ENCODE measurements around the gene VAV3.

The VAV3 gene

DNA sequence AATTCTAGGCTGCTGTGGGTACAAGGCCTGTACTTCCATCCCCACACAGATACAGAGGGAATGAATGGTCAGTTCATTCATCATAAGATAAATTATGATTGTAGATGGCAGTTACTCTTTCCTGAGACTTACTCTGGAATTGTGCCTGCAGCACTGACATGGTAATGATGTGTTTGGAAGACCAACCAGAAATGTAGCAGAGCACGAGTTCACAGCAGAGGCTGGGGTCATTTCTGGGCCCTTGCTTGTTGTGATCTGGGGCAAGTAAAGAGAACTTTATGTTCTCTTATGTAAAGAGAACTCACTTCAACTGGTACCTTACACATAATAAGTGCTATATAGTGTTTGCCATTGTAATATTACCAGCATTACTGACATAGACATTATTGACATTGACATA is 412.2 kb downstream of the VAV3 start:
- DNase-seq: no peak

DNA sequence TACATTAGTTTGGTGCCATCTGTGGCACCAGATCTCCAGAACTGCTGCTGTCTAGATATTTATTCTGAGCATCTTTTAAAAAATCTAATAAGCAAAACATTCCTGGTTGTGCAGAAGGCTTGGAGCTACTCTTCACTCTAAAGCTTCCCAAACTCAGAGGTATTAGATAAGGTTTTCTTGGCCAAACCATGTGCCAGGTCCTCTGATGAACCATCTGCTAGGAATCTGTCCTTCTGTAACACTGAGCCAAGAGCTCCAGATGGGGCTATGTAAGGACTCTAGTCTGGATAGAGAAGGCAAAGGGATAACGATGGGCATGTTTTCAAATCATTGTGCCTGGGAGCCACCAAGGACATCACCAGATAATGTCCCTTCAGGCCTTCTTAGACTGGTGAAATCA is 413.5 kb downstream of the VAV3 start:
- no peak for DNase-seq

DNA sequence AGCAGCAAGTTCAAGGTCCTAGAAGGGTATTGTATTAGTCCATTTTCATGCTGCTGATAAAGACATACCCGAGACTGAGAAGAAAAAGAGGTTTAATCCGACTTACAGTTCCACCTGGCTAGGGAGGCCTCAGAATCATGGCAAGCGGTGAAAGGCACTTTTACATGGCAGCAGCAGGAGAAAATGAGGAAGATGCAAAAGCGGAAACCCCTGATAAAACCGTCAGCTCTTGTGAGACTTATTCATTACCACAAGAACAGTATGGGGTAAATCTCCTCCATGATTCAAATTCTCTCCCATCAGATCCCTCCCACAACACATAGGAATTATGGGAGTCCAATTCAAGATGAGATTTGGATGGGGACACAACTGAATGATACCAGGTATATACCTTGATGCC is 414.6 kb downstream of the VAV3 start:
- DNase-seq: no peak

DNA sequence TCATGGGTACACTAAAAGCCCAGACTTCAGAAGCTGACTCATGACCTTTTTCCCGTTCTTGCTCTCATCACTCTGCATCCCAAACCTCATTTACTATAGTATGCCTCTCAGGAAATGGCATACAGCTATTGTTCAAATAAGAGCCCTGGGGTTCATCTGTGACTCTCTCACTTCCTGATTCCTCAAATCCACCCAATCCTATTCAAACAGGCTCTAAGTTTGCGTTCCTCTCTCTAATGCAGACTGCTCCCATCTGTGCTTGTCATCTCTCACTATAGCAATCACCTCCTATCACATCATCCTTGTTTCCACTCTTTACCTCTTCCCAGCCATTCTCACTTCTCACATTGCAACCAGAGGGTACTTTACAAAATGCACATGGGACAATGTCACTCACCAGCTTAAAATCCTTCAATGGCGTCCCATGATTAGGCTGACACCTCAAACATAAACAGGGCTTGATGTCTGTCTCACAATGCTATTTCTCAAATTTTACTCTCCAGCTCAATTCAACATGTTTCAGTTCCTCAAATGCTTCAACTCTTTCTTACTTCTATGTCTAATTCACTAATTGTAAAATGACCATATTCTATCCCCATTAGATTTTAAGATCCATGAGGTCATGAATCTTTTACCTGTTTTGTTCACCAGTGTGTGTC is 415.7 kb downstream of the VAV3 start:
- DNase-seq: no peak

DNA sequence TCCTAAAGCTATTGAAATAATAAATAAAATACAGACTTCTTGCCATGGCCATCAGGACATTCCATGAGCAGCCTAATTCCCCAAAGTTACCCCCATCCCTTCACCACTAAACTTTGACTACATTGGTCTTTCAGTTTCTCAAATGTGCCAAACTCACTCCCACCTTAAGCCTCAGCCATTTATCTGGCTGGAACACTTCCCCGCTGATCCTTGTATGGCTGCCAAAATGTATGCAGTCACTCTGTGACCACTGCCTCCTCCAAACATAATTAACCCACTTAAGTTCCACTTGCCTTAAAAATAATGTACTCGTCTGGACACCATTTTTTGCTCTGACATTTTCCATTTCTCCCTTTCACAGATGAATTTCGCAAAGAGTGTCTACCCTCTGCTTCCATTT is 416.7 kb downstream of the VAV3 start:
- no peak for DNase-seq

- peak; percentile 44 for DNase-seq
Observed at GRCh38 chr1:107547363-107548155, 417.4 kb downstream of the VAV3 start.

- DNase-seq: no peak
Observed at GRCh38 chr1:107546576-107546975, 418.4 kb downstream of the VAV3 start.

GRCh38 chr1:107545879-107546278 is 419.1 kb downstream of the VAV3 start:
- no peak for DNase-seq

- peak; percentile 12 for DNase-seq
Observed at GRCh38 chr1:107545056-107545577, 419.9 kb downstream of the VAV3 start.

GRCh38 chr1:107544285-107544684 is 420.7 kb downstream of the VAV3 start:
- no peak for DNase-seq

GRCh38 chr1:107541412-107541811 is 423.6 kb downstream of the VAV3 start:
- DNase-seq: no peak

DNA sequence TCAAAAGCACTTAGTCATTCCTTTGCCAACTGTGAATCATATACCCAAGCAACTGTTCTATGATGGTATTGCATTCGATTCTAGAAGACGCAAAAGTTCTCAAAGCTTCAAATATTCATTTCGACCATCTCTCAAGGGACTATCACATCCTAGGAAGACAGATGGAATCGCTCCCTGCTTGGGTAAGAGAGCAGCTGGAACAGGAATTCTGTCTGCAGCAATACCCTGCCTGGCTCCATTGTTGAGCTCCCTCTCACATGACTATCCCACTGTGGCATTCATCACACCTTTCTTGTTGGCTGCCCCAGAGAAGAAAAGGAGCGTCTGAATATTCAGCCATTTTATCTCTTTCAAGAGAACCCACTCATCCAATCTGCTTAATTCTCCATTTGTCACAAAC is 426.5 kb downstream of the VAV3 start:
- no peak for DNase-seq

DNA sequence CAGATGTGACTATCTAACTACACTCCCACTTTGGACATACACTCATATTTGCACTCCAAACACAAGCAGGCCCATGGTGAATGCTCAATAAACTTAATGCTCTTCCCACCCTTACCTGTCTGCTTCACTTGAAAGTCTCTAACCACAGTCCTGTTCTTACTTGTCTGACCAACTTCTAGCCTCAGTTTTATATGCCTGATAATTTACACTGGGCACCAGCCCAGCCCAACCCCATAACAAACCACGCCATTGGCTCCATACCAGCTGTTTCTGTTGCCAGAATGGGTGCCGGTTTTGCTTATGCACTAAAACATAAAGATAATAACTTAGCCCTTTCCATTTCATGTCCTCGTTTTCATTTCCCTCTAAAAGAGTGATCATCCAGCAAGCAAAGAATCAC is 428.7 kb downstream of the VAV3 start:
- DNase-seq: no peak

GRCh38 chr1:107535091-107535490 is 429.9 kb downstream of the VAV3 start:
- DNase-seq: no peak

DNA sequence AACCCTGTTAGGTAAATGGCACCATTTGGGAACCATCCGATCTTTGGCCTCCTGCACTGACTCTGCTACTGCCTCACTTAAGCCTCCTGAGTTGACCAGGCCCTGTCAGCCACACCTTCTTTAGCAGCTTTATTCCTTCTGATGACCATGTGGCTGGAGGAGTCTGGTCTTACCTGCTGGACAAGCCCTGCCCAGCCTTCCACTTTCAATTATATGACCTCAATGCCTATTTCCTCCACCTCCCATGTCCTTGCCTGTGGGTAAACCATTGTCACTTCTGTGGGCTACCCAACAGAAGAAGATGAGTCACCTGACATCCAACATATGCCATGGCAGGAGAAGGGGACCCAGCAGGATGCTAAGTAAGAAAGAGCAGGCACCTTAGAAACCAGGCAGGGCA is 430.3 kb downstream of the VAV3 start:
- DNase-seq: no peak

- DNase-seq: no peak
Observed at GRCh38 chr1:107533436-107533835, 431.5 kb downstream of the VAV3 start.

GRCh38 chr1:107532318-107532717 is 432.7 kb downstream of the VAV3 start:
- no peak for DNase-seq

- DNase-seq: no peak
Observed at GRCh38 chr1:107531065-107531908, 433.7 kb downstream of the VAV3 start.

DNA sequence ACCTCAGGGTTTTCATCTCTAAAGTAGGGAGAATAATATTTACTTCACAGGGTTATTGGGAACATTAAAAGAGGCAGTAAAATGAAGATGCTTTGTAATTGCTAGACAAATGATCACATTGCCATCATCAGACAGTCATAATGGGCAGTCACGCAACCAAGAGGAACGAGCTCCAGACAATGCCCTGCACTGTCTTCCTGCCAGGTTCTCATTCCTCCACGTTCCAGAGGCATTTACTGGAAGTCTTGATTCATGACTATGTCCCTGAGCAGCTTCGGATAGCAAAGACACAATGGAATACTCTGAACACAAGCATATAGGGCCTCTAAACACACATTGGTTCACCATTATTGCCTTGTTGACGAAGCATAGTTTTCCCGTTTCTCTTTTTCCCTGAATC is 434.4 kb downstream of the VAV3 start:
- DNase-seq: no peak

DNA sequence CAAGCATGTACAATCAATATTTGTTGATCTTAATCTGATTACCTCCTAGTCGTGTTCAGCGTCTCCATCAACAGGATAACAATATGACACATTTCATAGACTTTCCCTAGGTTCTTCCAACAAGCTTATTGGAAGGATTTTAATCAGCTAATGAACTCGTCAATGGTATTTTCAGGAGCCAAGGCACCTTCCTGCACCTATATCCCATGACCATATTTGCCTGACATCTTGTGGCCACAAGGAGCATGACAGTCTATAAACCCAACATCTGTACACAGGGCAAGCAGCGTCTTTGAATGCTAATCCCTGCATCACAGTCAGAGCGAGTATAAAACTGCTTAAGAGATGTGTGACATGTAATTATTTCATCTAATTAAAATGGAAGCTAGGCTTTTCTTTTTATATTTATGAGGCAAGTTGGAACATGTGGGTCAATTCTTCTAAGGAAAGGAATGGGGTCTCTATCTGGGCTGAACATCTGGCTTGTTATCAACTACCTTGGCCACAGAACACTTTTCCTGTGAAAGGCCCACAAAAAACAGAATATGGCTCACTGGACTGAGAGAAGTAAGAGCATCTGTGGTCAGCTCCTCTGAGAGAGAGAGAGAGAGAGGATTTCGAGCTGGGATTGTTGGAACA is 435.4 kb downstream of the VAV3 start:
- peak; percentile 61 for DNase-seq

DNA sequence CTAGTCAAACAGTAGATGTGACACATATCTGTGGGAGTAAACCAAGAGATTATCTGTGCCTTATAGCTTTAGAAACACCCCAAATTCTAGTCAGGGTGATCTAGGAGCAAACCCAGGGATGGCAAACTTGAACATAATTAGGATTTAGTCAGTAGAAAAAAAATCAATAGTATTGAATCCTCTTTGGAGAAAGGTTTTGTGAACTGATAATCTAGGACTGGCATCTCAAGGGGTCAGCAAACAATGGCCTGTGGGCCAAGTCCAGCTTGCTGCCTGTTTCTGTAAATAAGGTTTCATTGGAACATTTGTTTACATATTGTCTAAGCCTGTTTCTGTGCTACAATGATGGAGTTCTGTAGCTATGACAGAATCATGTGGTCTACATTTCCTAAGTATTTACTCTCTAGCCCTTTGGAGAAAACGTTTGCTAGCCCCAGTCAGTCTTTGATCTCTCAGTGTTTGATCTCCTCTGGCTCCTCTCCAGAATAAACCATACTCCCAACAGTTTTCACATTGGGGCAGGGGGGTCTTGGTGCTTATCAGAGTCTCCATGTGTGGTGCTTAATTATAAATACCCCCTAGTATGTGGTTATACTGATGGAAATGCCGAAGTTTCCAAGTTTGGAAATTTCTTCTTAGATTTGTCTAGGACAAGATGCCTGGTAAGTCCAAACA is 438.3 kb downstream of the VAV3 start:
- no peak for DNase-seq

- DNase-seq: no peak
Observed at GRCh38 chr1:107525961-107526360, 439.0 kb downstream of the VAV3 start.
